NCI-H128 (cell line): ENCODE results near the gene SRPRA.

Experiments used
- DNase-seq: peaks from one replicate; lab custom pipeline; 2025; ENCODE audit not compliant: unreplicated experiment; lab: John Stamatoyannopoulos, UW

The SRPRA gene

GRCh38 chr11:126231725-126232459 lies 36.8 kb downstream of the SRPRA start:
- no peak for DNase-seq

GRCh38 chr11:126229858-126230540 lies 38.7 kb downstream of the SRPRA start:
- DNase-seq: no peak

GRCh38 chr11:126226334-126227084 lies 42.2 kb downstream of the SRPRA start:
- DNase-seq: no peak

- no peak for DNase-seq
These were observed 43.4 kb downstream of the SRPRA start for GRCh38 chr11:126225295-126225665.

- DNase-seq: no peak
These were observed 43.9 kb downstream of the SRPRA start for GRCh38 chr11:126224647-126225294.

- no peak for DNase-seq
These were observed 49.1 kb downstream of the SRPRA start for GRCh38 chr11:126219547-126219946.

- no peak for DNase-seq
These were observed 51.2 kb downstream of the SRPRA start for GRCh38 chr11:126217491-126217890.

- no peak for DNase-seq
These were observed 52.0 kb downstream of the SRPRA start for GRCh38 chr11:126216526-126217305.

GRCh38 chr11:126214841-126215240 lies 53.9 kb downstream of the SRPRA start:
- DNase-seq: no peak

- no peak for DNase-seq
These were observed 54.3 kb downstream of the SRPRA start for GRCh38 chr11:126214441-126214840.
